Measurements from ENCODE around the gene DBH.

GRCh38 chr9:133593587-133594253, 42.4 kb upstream of the DBH start:
- no peak for TF ChIP-seq TCF12 (IDR thresholded peaks at IDR 0.05; ENCODE audit: low read depth)
- no peak for TF ChIP-seq TAF1 (IDR thresholded peaks at IDR 0.05; ENCODE audit: low read depth)
- no peak for TF ChIP-seq MAX (IDR thresholded peaks at IDR 0.05)
- TF ChIP-seq EP300 (IDR thresholded peaks at IDR 0.05; ENCODE audit: borderline replicate concordance) = no peak

All from Ishikawa (cell line).